GM12878 (cell line): ENCODE results near the gene TMSB10. TPM values are rescaled to one million over a fixed set of nuclear protein-coding genes. Genes with fewer than 3 reads are reported as not detected.

Source experiments
- ATAC-seq: fragments of 200-7000 bp; cut with Tn5 transposase; 3 replicates; pipeline ENCODE4 v1.9.1; 2020; ENCODE audit warnings: mild to moderate bottlenecking, moderate library complexity
- BruUV-seq: library from RNA; stranded (reverse); fragments of 400-500 nt; replicated peaks from 2 replicates; lab custom pipeline; 2021; lab: Mats Ljungman, UMichigan
- CTCF ChIA-PET: fragments of 300-600 bp; sonication (Branson Sonifier 250); formaldehyde crosslinking; extraction: SDS; loops from one replicate; lab custom pipeline; 2021; ENCODE audit warnings: inconsistent platforms; lab: Yijun Ruan, JAX
- POLR2A ChIA-PET: fragments of 350-600 bp; formaldehyde crosslinking; extraction: SDS; loops from one replicate; lab custom pipeline; 2021; ENCODE audit warnings: inconsistent platforms; lab: Charles Lee
- RAD21 ChIA-PET: fragments of 300-600 bp; sonication (Branson Sonifier 250); formaldehyde crosslinking; loops from one replicate; lab custom pipeline; 2023; ENCODE audit warnings: antibody characterized with exemption; ENCODE audit not compliant: unreplicated experiment; lab: Charles Lee
- SMC1A ChIA-PET: fragments of 300-600 bp; sonication (Branson Sonifier 250); formaldehyde crosslinking; loops from one replicate; lab custom pipeline; 2023; ENCODE audit not compliant: unreplicated experiment, uncharacterized antibody; lab: Charles Lee
- DNase-seq: peaks from one replicate; pipeline ENCODE4 v3.0.0-alpha.2; 2011; ENCODE audit warnings: low read depth, low spot score
- FAIRE-seq: peaks from 3 replicates; lab custom pipeline; 2011; peaks lifted over from hg19 to GRCh38; lab: Jason Lieb, UNC
- H2AFZ ChIP-seq: 2 replicates; pipeline ENCODE4 v1.6.0; 2011; ENCODE audit warnings: low read depth, low read length, control low read depth; ENCODE audit not compliant: control insufficient read depth
- H3K27ac ChIP-seq: 2 replicates; pipeline ENCODE4 v1.5.1; 2011; ENCODE audit warnings: control low read depth; ENCODE audit not compliant: control insufficient read depth, insufficient read depth
- H3K27me3 ChIP-seq, 2 experiments: replicated peaks in 1 of 2; 2 replicates each; pipeline versions ENCODE4 v1.6.0 to v1.6.1; 2011; ENCODE audit warnings: low read length in 1 of 2; ENCODE audit not compliant: control insufficient read depth in 2 of 2, insufficient read depth in 2 of 2
- H3K36me3 ChIP-seq, 2 experiments: 2 replicates each; pipeline ENCODE4 v1.5.1; 2011; ENCODE audit warnings: low read length in 1 of 2; ENCODE audit not compliant: control insufficient read depth in 2 of 2, insufficient read depth in 2 of 2
- H3K4me1 ChIP-seq: 2 replicates; pipeline ENCODE4 v1.6.1; 2011; ENCODE audit warnings: mild to moderate bottlenecking, low read length, moderate library complexity, mixed read lengths; ENCODE audit not compliant: control insufficient read depth, insufficient read depth
- H3K4me2 ChIP-seq: 2 replicates; pipeline ENCODE4 v1.6.0; 2011; ENCODE audit warnings: control low read depth; ENCODE audit not compliant: control insufficient read depth, insufficient read depth
- H3K4me3 ChIP-seq: fragments of 200-600 bp; sonication (generic); 2 replicates; pipeline ENCODE4 v1.5.1; 2016
- H3K79me2 ChIP-seq: 2 replicates; pipeline ENCODE4 v1.6.0; 2011; ENCODE audit warnings: low read length; ENCODE audit not compliant: control insufficient read depth, insufficient read depth
- H3K9ac ChIP-seq: 2 replicates; pipeline ENCODE4 v1.8.0; 2011; ENCODE audit warnings: low read length, control low read depth, mixed read lengths; ENCODE audit not compliant: control insufficient read depth, insufficient read depth
- H3K9me3 ChIP-seq: replicated peaks from 3 replicates; pipeline ENCODE4 v1.5.1; 2011; ENCODE audit warnings: mild to moderate bottlenecking, low read length; ENCODE audit not compliant: control insufficient read depth, insufficient read depth
- H4K20me1 ChIP-seq: 2 replicates; pipeline ENCODE4 v1.6.0; 2011; ENCODE audit not compliant: control insufficient read depth, insufficient read depth
- ATF7 ChIP-seq: fragments of 450-650 bp; IDR thresholded peaks from 2 replicates; pipeline ENCODE4 v1.6.1; 2016; ENCODE audit warnings: low read depth, mild to moderate bottlenecking
- CHD1 ChIP-seq: IDR thresholded peaks from 2 replicates; pipeline ENCODE4 v1.6.1; 2012; ENCODE audit warnings: low read depth, low read length, improper control_type of control experiment
- EGR1 ChIP-seq, 2 experiments: IDR thresholded peaks; 1 replicate in 1 of 2; 2 replicates in 1 of 2; pipeline ENCODE4 v1.6.1; 2011 to 2012; ENCODE audit warnings: low read depth in 2 of 2, low read length in 2 of 2, borderline replicate concordance in 1 of 2, mild to moderate bottlenecking in 1 of 2, moderate library complexity in 1 of 2
- HSF1 ChIP-seq: fragments of 150-350 bp; IDR thresholded peaks from 2 replicates; pipeline ENCODE4 v1.6.1; 2014; ENCODE audit warnings: mild to moderate bottlenecking, low read depth, low read length
- IKZF1 ChIP-seq: fragments of 450-650 bp; conservative IDR thresholded peaks from 2 replicates; pipeline ENCODE4 v1.6.1; 2017; ENCODE audit warnings: antibody characterized with exemption, mild to moderate bottlenecking
- MEF2B ChIP-seq: fragments of 450-650 bp; IDR thresholded peaks from 2 replicates; pipeline ENCODE4 v1.6.1; 2018; ENCODE audit warnings: mild to moderate bottlenecking, moderate library complexity; ENCODE audit not compliant: partially characterized antibody, poor library complexity, severe bottlenecking
- NRF1 ChIP-seq: conservative IDR thresholded peaks from 2 replicates; pipeline ENCODE4 v1.6.1; 2011; ENCODE audit warnings: mild to moderate bottlenecking, low read depth, low read length, improper control_type of control experiment
- PML ChIP-seq: IDR thresholded peaks from 2 replicates; pipeline ENCODE4 v1.6.1; 2012; ENCODE audit warnings: low read length, inconsistent platforms
- POLR2AphosphoS5 ChIP-seq: IDR thresholded peaks from 2 replicates; pipeline ENCODE4 v1.6.1; 2011; ENCODE audit warnings: mild to moderate bottlenecking, low read length, inconsistent platforms
- PRDM15 ChIP-seq: fragments of 450-650 bp; formaldehyde crosslinking; IDR thresholded peaks from 2 replicates; pipeline ENCODE4 v1.4.0; 2020; ENCODE audit warnings: mild to moderate bottlenecking, moderate library complexity
- RAD51 ChIP-seq: fragments of 450-650 bp; IDR thresholded peaks from 2 replicates; pipeline ENCODE4 v1.6.1; 2016; ENCODE audit warnings: moderate library complexity, mild to moderate bottlenecking, inconsistent platforms
- RBBP5 ChIP-seq: fragments of 200-600 bp; sonication (generic); conservative IDR thresholded peaks from 2 replicates; pipeline ENCODE4 v1.6.1; 2016
- RFX5 ChIP-seq: IDR thresholded peaks from 2 replicates; pipeline ENCODE4 v1.6.1; 2011; ENCODE audit warnings: low read depth, low read length, improper control_type of control experiment
- SREBF1 ChIP-seq: IDR thresholded peaks from 2 replicates; pipeline ENCODE4 v1.6.1; 2012; ENCODE audit warnings: mild to moderate bottlenecking, low read length
- TCF7 ChIP-seq: IDR thresholded peaks from 2 replicates; pipeline ENCODE4 v1.6.1; 2014; ENCODE audit warnings: antibody characterized with exemption, borderline replicate concordance
- WRNIP1 ChIP-seq: IDR thresholded peaks from 2 replicates; pipeline ENCODE4 v1.6.1; 2011; ENCODE audit warnings: low read depth, low read length, improper control_type of control experiment, borderline replicate concordance
- ZSCAN29 ChIP-seq: fragments of 450-650 bp; IDR thresholded peaks from 2 replicates; pipeline ENCODE4 v1.6.1; 2017; ENCODE audit warnings: mild to moderate bottlenecking, moderate library complexity
- WGBS: methylation state at CpG from one replicate; pipeline ENCODE4 v1.1.6; 2016; ENCODE audit warnings: low lambda C conversion rate; ENCODE audit not compliant: insufficient replicate concordance, insufficient coverage; ENCODE audit errors: missing lambda C conversion rate; 5-methylcytosine and 5-hydroxymethylcytosine counted together
- in situ Hi-C: fragments of 300-500 bp; cut with MboI; formaldehyde crosslinking; loops from 9 replicates; pipeline ENCODE4 v1.14.3; 2018; ENCODE audit warnings: mixed read lengths
- intact Hi-C: fragments of 100-400 bp; cut with micrococcal nuclease; formaldehyde crosslinking; loops from one replicate; pipeline ENCODE4 v1.14.2; 2022; ENCODE audit not compliant: unreplicated experiment
- polyA plus RNA-seq, 11 experiments: library from polyadenylated mRNA; depleted of rRNA in 4 of 11; unstranded in 6 of 11; stranded (reverse) in 5 of 11; fragments of >200 nt; fragmentation: Nextera tagmentation in 4 of 11; fragmentation: Illumina TruSeq in 1 of 11; extraction: Ambion mirVana in 4 of 11; extraction: Trizol in 1 of 11; gene quantifications; 1 replicate in 1 of 11; 2 replicates in 10 of 11; pipeline versions ENCODE4 v1.2.1 to v1.2.3, GENCODE V29; 2011 to 2016; ENCODE audit warnings: inconsistent platforms in 2 of 11, missing spikeins in 2 of 11, low read depth in 1 of 11
- total RNA-seq, 4 experiments: library from RNA; depleted of rRNA in 3 of 4; stranded (reverse); fragments of >200 nt in 3 of 4; fragmentation: Illumina TruSeq in 1 of 4; extraction: Trizol in 1 of 4; gene quantifications; 2 replicates each; pipeline versions ENCODE4 v1.2.1 to v1.2.3, GENCODE V29; 2013 to 2021
- TF ChIP-seq, protein P1 (sequence below): fragments of 450-650 bp; formaldehyde crosslinking; IDR thresholded peaks from 2 replicates; pipeline ENCODE4 v1.4.0; 2022; ENCODE audit warnings: mild to moderate bottlenecking, moderate library complexity

Gene TMSB10
- total and polyA plus RNA-seq, 10 of the 15 experiments (the other 5 are each of a cell fraction or from before 2014, with no cell fraction given): 1,406 to 4,860 (median 3,381) TPM

- no peak overlapping the region for H3K27ac ChIP-seq
- FAIRE-seq: no peak
- in situ Hi-C loops: no loop called here
Measured at GRCh38 chr2:84876369-84876768, 29.1 kb upstream of the TMSB10 start.

More at GRCh38 chr2:84876369-84876768, 29.1 kb upstream of the TMSB10 start:
- ATAC-seq: no peak
- intact Hi-C loops: loop anchor here (5.0 kb wide), 1 partner anchor 59 kb away; no protein-coding TSS in a partner anchor
- BruUV-seq: no TSS peak
- ChIA-PET POLR2A (interaction anchor here (1.3 kb wide), 1 partner anchor 30 kb away, joined by 4 read pairs; no protein-coding TSS in a partner anchor), SMC1A (interaction anchor here (1.2 kb wide), 1 partner anchor 50 kb away, joined by 5 read pairs; no protein-coding TSS in a partner anchor), RAD21 (interaction anchor here (7.6 kb wide), 1 partner anchor 49 kb away, joined by 74 read pairs; no protein-coding TSS in a partner anchor), CTCF (interaction anchor here (1.1 to 11.1 kb wide), 2 partner anchors 11 to 48 kb away, joined by 4 to 133 read pairs; no protein-coding TSS in a partner anchor)
- no peak for DNase-seq
- 29% methylated on average over 3 of the region's 3 CpGs for WGBS
- H3K4me1 ChIP-seq: peaks cover 12% of the 10 kb centered on the region
- H3K9ac ChIP-seq: no peak overlapping the region
- H4K20me1 ChIP-seq: no peaks in the 10 kb centered on the region
- no peaks in the 10 kb centered on the region for H3K36me3 ChIP-seq
- H2AFZ ChIP-seq: no peak overlapping the region
- H3K79me2 ChIP-seq: no peaks in the 10 kb centered on the region
- no peak for TF ChIP-seq POLR2AphosphoS5
- TF ChIP-seq IKZF1: no peak
- TF ChIP-seq, protein P1, sequence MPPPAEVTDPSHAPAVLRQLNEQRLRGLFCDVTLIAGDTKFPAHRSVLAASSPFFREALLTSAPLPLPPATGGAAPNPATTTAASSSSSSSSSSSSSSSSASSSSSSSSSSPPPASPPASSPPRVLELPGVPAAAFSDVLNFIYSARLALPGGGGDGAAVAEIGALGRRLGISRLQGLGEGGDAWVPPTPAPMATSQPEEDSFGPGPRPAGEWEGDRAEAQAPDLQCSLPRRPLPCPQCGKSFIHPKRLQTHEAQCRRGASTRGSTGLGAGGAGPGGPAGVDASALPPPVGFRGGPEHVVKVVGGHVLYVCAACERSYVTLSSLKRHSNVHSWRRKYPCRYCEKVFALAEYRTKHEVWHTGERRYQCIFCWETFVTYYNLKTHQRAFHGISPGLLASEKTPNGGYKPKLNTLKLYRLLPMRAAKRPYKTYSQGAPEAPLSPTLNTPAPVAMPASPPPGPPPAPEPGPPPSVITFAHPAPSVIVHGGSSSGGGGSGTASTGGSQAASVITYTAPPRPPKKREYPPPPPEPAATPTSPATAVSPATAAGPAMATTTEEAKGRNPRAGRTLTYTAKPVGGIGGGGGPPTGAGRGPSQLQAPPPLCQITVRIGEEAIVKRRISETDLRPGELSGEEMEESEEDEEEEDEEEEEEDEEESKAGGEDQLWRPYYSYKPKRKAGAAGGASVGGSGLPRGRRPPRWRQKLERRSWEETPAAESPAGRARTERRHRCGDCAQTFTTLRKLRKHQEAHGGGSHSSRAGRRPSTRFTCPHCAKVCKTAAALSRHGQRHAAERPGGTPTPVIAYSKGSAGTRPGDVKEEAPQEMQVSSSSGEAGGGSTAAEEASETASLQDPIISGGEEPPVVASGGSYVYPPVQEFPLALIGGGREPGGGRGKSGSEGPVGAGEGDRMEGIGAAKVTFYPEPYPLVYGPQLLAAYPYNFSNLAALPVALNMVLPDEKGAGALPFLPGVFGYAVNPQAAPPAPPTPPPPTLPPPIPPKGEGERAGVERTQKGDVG (CRISPR knock-in tag): no peak
- TF ChIP-seq TCF7: no peak
- TF ChIP-seq PML: no peak
- TF ChIP-seq RAD51: no peak
- TF ChIP-seq PRDM15 (CRISPR knock-in tag): no peak
- TF ChIP-seq ZSCAN29: no peak
- no peak for TF ChIP-seq SREBF1
- TF ChIP-seq RBBP5: no peak
- TF ChIP-seq EGR1 (IDR thresholded peaks at IDR 0.05; ENCODE audit: borderline replicate concordance in 1 of 2, low read depth in 2 of 2, low read length in 2 of 2): no peak
- no peak for TF ChIP-seq HSF1
- no peak for TF ChIP-seq RFX5
- no peak for TF ChIP-seq MEF2B
- no peak for TF ChIP-seq NRF1
- TF ChIP-seq WRNIP1: no peak
- no peak for TF ChIP-seq ATF7
- no peak for TF ChIP-seq CHD1
- no peak overlapping the region for H3K4me2 ChIP-seq
- no peak overlapping the region for H3K4me3 ChIP-seq
- peaks cover 0 to 5% of the 10 kb centered on the region in 2 experiments; a peak in 3 of 4 replicates for H3K27me3 ChIP-seq
- no peaks in the 10 kb centered on the region for H3K9me3 ChIP-seq
